ENCODE results near the gene TUT7. TPM values are rescaled to one million over a fixed set of nuclear protein-coding genes. Genes with fewer than 3 reads are reported as not detected.
"Not testable (repeated sequence)": the region's sequence is repeated elsewhere in the genome, so short reads cannot be mapped to it uniquely, and the experiment has no call there.

TUT7 gene
- polyA plus RNA-seq, 2 donors = 23.5 to 35.4 TPM

- Histone ChIP-seq H3K27me3 (ENCODE audit: control insufficient read depth in 1 of 2, insufficient read depth in 2 of 2, low read length in 2 of 2) (no peaks in the 10 kb centered on the region), H3K27ac (ENCODE audit: low read depth in 2 of 2, low read length in 1 of 2) (no peak overlapping the region), H3K9me3 (ENCODE audit: control insufficient read depth in 2 of 2, insufficient read depth in 1 of 2, low read depth in 1 of 2, low read length in 1 of 2) (no peaks in the 10 kb centered on the region), H3K4me3 (ENCODE audit: low read depth in 1 of 2, low read length in 2 of 2) (no peak overlapping the region), H3K36me3 (ENCODE audit: control insufficient read depth in 2 of 2, insufficient read depth in 2 of 2, low read length in 1 of 2) (peaks cover 15 to 24% of the 10 kb centered on the region in 2 donors), H3K4me1 (ENCODE audit: control insufficient read depth in 2 of 2, insufficient read depth in 2 of 2, low read length in 1 of 2) (peaks cover 0 to 2% of the 10 kb centered on the region in 2 donors)
- WGBS, 2 donors = 94 to 97% methylated on average over 4 of the region's 4 CpGs
These were observed 36.0 kb downstream of the TUT7 start for GRCh38 chr9:86318187-86318586.

- Histone ChIP-seq H3K9me3 (ENCODE audit: control insufficient read depth in 2 of 2, insufficient read depth in 1 of 2, low read depth in 1 of 2, low read length in 1 of 2) (no peaks in the 10 kb centered on the region), H3K4me1 (ENCODE audit: control insufficient read depth in 2 of 2, insufficient read depth in 2 of 2, low read length in 1 of 2) (no peaks in the 10 kb centered on the region), H3K27ac (ENCODE audit: low read depth in 2 of 2, low read length in 1 of 2) (no peak overlapping the region), H3K36me3 (ENCODE audit: control insufficient read depth in 2 of 2, insufficient read depth in 2 of 2, low read length in 1 of 2) (peaks cover 9 to 22% of the 10 kb centered on the region in 2 donors), H3K4me3 (ENCODE audit: low read depth in 1 of 2, low read length in 2 of 2) (no peak overlapping the region), H3K27me3 (ENCODE audit: control insufficient read depth in 1 of 2, insufficient read depth in 2 of 2, low read length in 2 of 2) (no peaks in the 10 kb centered on the region)
- WGBS, 2 donors = 61 to 64% methylated on average over 2 of the region's 2 CpGs
These were observed 39.1 kb downstream of the TUT7 start for GRCh38 chr9:86315078-86315477.

GRCh38 chr9:86312959-86313358 is 41.3 kb downstream of the TUT7 start:
- peaks cover 2 to 16% of the 10 kb centered on the region in 2 donors for H3K36me3 ChIP-seq (ENCODE audit: control insufficient read depth in 2 of 2, insufficient read depth in 2 of 2, low read length in 1 of 2)
- H3K4me1 ChIP-seq (ENCODE audit: control insufficient read depth in 2 of 2, insufficient read depth in 2 of 2, low read length in 1 of 2); H3K27ac ChIP-seq (ENCODE audit: low read depth in 2 of 2, low read length in 1 of 2); H3K27me3 ChIP-seq (ENCODE audit: control insufficient read depth in 1 of 2, insufficient read depth in 2 of 2, low read length in 2 of 2); H3K9me3 ChIP-seq (ENCODE audit: control insufficient read depth in 2 of 2, insufficient read depth in 1 of 2, low read depth in 1 of 2, low read length in 1 of 2); H3K4me3 ChIP-seq (ENCODE audit: low read depth in 1 of 2, low read length in 2 of 2): not testable (repeated sequence)
- 98% methylated on average over 2 of the region's 2 CpGs for WGBS, 2 donors

GRCh38 chr9:86308687-86309086 is 45.5 kb downstream of the TUT7 start:
- Histone ChIP-seq H3K9me3 (ENCODE audit: control insufficient read depth in 2 of 2, insufficient read depth in 1 of 2, low read depth in 1 of 2, low read length in 1 of 2) (no peaks in the 10 kb centered on the region), H3K27ac (ENCODE audit: low read depth in 2 of 2, low read length in 1 of 2) (no peak overlapping the region), H3K4me1 (ENCODE audit: control insufficient read depth in 2 of 2, insufficient read depth in 2 of 2, low read length in 1 of 2) (no peaks in the 10 kb centered on the region), H3K27me3 (ENCODE audit: control insufficient read depth in 1 of 2, insufficient read depth in 2 of 2, low read length in 2 of 2) (no peaks in the 10 kb centered on the region), H3K36me3 (ENCODE audit: control insufficient read depth in 2 of 2, insufficient read depth in 2 of 2, low read length in 1 of 2) (peaks cover 4 to 15% of the 10 kb centered on the region in 2 donors), H3K4me3 (ENCODE audit: low read depth in 1 of 2, low read length in 2 of 2) (no peak overlapping the region)
- WGBS, 2 donors = 72 to 78% methylated on average over 1 of the region's 1 CpG

GRCh38 chr9:86304236-86304730 is 49.9 kb downstream of the TUT7 start:
- H3K4me1 ChIP-seq (ENCODE audit: control insufficient read depth in 2 of 2, insufficient read depth in 2 of 2, low read length in 1 of 2) = no peaks in the 10 kb centered on the region
- H3K4me3 ChIP-seq (ENCODE audit: low read depth in 1 of 2, low read length in 2 of 2) = no peak overlapping the region
- peaks cover 10% of the 10 kb centered on the region in 2 donors for H3K36me3 ChIP-seq (ENCODE audit: control insufficient read depth in 2 of 2, insufficient read depth in 2 of 2, low read length in 1 of 2)
- no peak overlapping the region for H3K27ac ChIP-seq (ENCODE audit: low read depth in 2 of 2, low read length in 1 of 2)
- no peaks in the 10 kb centered on the region for H3K27me3 ChIP-seq (ENCODE audit: control insufficient read depth in 1 of 2, insufficient read depth in 2 of 2, low read length in 2 of 2)
- no peaks in the 10 kb centered on the region for H3K9me3 ChIP-seq (ENCODE audit: control insufficient read depth in 2 of 2, insufficient read depth in 1 of 2, low read depth in 1 of 2, low read length in 1 of 2)
- 62% methylated on average over 3 of the region's 3 CpGs for WGBS, 2 donors

GRCh38 chr9:86303316-86303975 is 50.8 kb downstream of the TUT7 start:
- Histone ChIP-seq H3K36me3 (ENCODE audit: control insufficient read depth in 2 of 2, insufficient read depth in 2 of 2, low read length in 1 of 2) (peaks cover 10 to 14% of the 10 kb centered on the region in 2 donors), H3K27ac (ENCODE audit: low read depth in 2 of 2, low read length in 1 of 2) (no peak overlapping the region), H3K9me3 (ENCODE audit: control insufficient read depth in 2 of 2, insufficient read depth in 1 of 2, low read depth in 1 of 2, low read length in 1 of 2) (no peaks in the 10 kb centered on the region), H3K4me3 (ENCODE audit: low read depth in 1 of 2, low read length in 2 of 2) (no peak overlapping the region), H3K4me1 (ENCODE audit: control insufficient read depth in 2 of 2, insufficient read depth in 2 of 2, low read length in 1 of 2) (no peaks in the 10 kb centered on the region), H3K27me3 (ENCODE audit: control insufficient read depth in 1 of 2, insufficient read depth in 2 of 2, low read length in 2 of 2) (no peaks in the 10 kb centered on the region)
- WGBS, 2 donors = 60 to 68% methylated on average over 4 of the region's 4 CpGs

- H3K4me1 ChIP-seq (ENCODE audit: control insufficient read depth in 2 of 2, insufficient read depth in 2 of 2, low read length in 1 of 2) = no peaks in the 10 kb centered on the region
- no peak overlapping the region for H3K4me3 ChIP-seq (ENCODE audit: low read depth in 1 of 2, low read length in 2 of 2)
- H3K36me3 ChIP-seq (ENCODE audit: control insufficient read depth in 2 of 2, insufficient read depth in 2 of 2, low read length in 1 of 2) = peaks cover 10 to 18% of the 10 kb centered on the region in 2 donors
- no peaks in the 10 kb centered on the region for H3K9me3 ChIP-seq (ENCODE audit: control insufficient read depth in 2 of 2, insufficient read depth in 1 of 2, low read depth in 1 of 2, low read length in 1 of 2)
- H3K27me3 ChIP-seq (ENCODE audit: control insufficient read depth in 1 of 2, insufficient read depth in 2 of 2, low read length in 2 of 2) = no peaks in the 10 kb centered on the region
- H3K27ac ChIP-seq (ENCODE audit: low read depth in 2 of 2, low read length in 1 of 2) = no peak overlapping the region
- 54 to 56% methylated on average over 1 of the region's 1 CpG for WGBS, 2 donors
These were observed 52.5 kb downstream of the TUT7 start for GRCh38 chr9:86301686-86302085.

- no peaks in the 10 kb centered on the region for H3K9me3 ChIP-seq (ENCODE audit: control insufficient read depth in 2 of 2, insufficient read depth in 1 of 2, low read depth in 1 of 2, low read length in 1 of 2)
- peaks cover 6 to 15% of the 10 kb centered on the region in 2 donors for H3K36me3 ChIP-seq (ENCODE audit: control insufficient read depth in 2 of 2, insufficient read depth in 2 of 2, low read length in 1 of 2)
- no peaks in the 10 kb centered on the region for H3K4me1 ChIP-seq (ENCODE audit: control insufficient read depth in 2 of 2, insufficient read depth in 2 of 2, low read length in 1 of 2)
- 94 to 97% methylated on average over 2 of the region's 2 CpGs for WGBS, 2 donors
- H3K27ac ChIP-seq (ENCODE audit: low read depth in 2 of 2, low read length in 1 of 2) = no peak overlapping the region
- no peak overlapping the region for H3K4me3 ChIP-seq (ENCODE audit: low read depth in 1 of 2, low read length in 2 of 2)
- no peaks in the 10 kb centered on the region for H3K27me3 ChIP-seq (ENCODE audit: control insufficient read depth in 1 of 2, insufficient read depth in 2 of 2, low read length in 2 of 2)
These were observed 53.5 kb downstream of the TUT7 start for GRCh38 chr9:86300701-86301100.

GRCh38 chr9:86298873-86299272 is 55.3 kb downstream of the TUT7 start:
- Histone ChIP-seq H3K9me3 (ENCODE audit: control insufficient read depth in 2 of 2, insufficient read depth in 1 of 2, low read depth in 1 of 2, low read length in 1 of 2) (no peaks in the 10 kb centered on the region), H3K27ac (ENCODE audit: low read depth in 2 of 2, low read length in 1 of 2) (no peak overlapping the region), H3K4me1 (ENCODE audit: control insufficient read depth in 2 of 2, insufficient read depth in 2 of 2, low read length in 1 of 2) (no peaks in the 10 kb centered on the region), H3K27me3 (ENCODE audit: control insufficient read depth in 1 of 2, insufficient read depth in 2 of 2, low read length in 2 of 2) (no peaks in the 10 kb centered on the region), H3K36me3 (ENCODE audit: control insufficient read depth in 2 of 2, insufficient read depth in 2 of 2, low read length in 1 of 2) (peaks cover 6 to 15% of the 10 kb centered on the region in 2 donors), H3K4me3 (ENCODE audit: low read depth in 1 of 2, low read length in 2 of 2) (no peak overlapping the region)
- WGBS, 2 donors = 89 to 91% methylated on average over 11 of the region's 11 CpGs

GRCh38 chr9:86290341-86290740 is 63.9 kb downstream of the TUT7 start:
- not testable (repeated sequence) for H3K4me3 ChIP-seq (ENCODE audit: low read depth in 1 of 2, low read length in 2 of 2); H3K36me3 ChIP-seq (ENCODE audit: control insufficient read depth in 2 of 2, insufficient read depth in 2 of 2, low read length in 1 of 2)
- 93 to 95% methylated on average over 5 to 6 of the region's 6 CpGs for WGBS, 2 donors

More at GRCh38 chr9:86290341-86290740, 63.9 kb downstream of the TUT7 start:
- not testable (repeated sequence) for H3K4me1 ChIP-seq (ENCODE audit: control insufficient read depth in 2 of 2, insufficient read depth in 2 of 2, low read length in 1 of 2); H3K9me3 ChIP-seq (ENCODE audit: control insufficient read depth in 2 of 2, insufficient read depth in 1 of 2, low read depth in 1 of 2, low read length in 1 of 2); H3K27me3 ChIP-seq (ENCODE audit: control insufficient read depth in 1 of 2, insufficient read depth in 2 of 2, low read length in 2 of 2); H3K27ac ChIP-seq (ENCODE audit: low read depth in 2 of 2, low read length in 1 of 2)
